ENCODE data around the gene TUBGCP4. TPM values are rescaled to one million over a fixed set of nuclear protein-coding genes. Genes with fewer than 3 reads are reported as not detected.
A peak's percentile ranks its signal among the peaks of the same experiment; 100 is the strongest.

The TUBGCP4 gene
- total and polyA plus RNA-seq, 9 of the 15 experiments (the other 6 are each of a cell fraction or from before 2014, with no cell fraction given): 10.7 to 50.2 (median 29.6) TPM

DNA sequence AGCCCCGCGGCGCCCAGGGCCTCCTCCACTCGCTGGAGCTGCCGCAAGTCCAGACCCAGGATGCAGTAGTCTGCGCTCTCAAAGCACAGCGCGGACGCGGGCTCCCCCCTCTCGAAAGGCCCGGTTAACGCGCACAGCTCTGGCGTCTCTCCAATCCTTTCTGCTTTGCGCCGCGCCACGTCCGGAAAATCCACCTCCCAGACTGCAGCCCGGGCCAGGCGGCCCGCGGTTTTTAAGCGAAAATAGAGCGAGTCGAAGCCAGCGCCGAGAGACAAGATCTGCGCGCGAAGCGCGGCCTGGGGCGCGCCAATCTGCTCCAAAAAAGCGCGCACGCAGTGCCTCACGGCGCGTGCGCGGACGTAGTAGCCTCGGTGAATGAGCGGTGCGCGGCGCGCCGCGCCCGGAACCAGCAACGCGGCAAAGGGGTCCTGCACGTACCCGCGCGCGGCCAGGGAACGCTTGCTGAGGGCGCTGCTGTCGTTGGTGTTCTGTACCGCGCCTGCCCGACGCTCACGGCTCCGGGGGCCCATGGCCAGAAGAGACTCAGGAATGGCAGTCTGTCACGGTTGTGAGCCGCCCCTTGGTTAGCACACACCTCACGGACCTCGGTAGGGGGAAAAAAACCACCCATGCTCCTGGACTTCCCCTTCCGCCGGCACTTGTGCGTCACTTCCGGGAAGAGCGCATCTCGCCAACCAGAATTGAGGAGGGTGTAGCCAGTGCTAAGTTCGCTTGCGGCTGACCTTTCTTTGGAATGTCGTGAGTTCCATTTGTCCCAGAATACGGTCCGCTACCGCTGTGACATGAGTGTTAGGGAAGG is 40.7 kb upstream of the TUBGCP4 start, which contains the start of gene LCMT2 (continued):
- TF ChIP-seq, protein P1, sequence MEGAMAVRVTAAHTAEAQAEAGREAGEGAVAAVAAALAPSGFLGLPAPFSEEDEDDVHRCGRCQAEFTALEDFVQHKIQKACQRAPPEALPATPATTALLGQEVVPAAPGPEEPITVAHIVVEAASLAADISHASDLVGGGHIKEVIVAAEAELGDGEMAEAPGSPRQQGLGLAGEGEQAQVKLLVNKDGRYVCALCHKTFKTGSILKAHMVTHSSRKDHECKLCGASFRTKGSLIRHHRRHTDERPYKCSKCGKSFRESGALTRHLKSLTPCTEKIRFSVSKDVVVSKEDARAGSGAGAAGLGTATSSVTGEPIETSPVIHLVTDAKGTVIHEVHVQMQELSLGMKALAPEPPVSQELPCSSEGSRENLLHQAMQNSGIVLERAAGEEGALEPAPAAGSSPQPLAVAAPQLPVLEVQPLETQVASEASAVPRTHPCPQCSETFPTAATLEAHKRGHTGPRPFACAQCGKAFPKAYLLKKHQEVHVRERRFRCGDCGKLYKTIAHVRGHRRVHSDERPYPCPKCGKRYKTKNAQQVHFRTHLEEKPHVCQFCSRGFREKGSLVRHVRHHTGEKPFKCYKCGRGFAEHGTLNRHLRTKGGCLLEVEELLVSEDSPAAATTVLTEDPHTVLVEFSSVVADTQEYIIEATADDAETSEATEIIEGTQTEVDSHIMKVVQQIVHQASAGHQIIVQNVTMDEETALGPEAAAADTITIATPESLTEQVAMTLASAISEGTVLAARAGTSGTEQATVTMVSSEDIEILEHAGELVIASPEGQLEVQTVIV (CRISPR knock-in tag; IDR thresholded peaks at IDR 0.05; ENCODE audit: borderline replicate concordance): no peak
- no peak for TF ChIP-seq HDGF (IDR thresholded peaks at IDR 0.05)
- no peak for TF ChIP-seq ZNF324 (CRISPR knock-in tag; IDR thresholded peaks at IDR 0.05)
- TF ChIP-seq, protein P2, sequence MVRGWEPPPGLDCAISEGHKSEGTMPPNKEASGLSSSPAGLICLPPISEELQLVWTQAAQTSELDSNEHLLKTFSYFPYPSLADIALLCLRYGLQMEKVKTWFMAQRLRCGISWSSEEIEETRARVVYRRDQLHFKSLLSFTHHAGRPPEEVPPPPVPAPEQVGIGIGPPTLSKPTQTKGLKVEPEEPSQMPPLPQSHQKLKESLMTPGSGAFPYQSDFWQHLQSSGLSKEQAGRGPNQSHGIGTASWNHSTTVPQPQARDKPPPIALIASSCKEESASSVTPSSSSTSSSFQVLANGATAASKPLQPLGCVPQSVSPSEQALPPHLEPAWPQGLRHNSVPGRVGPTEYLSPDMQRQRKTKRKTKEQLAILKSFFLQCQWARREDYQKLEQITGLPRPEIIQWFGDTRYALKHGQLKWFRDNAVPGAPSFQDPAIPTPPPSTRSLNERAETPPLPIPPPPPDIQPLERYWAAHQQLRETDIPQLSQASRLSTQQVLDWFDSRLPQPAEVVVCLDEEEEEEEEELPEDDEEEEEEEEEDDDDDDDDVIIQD (CRISPR knock-in tag; IDR thresholded peaks at IDR 0.05): no peak
- TF ChIP-seq, protein P3, sequence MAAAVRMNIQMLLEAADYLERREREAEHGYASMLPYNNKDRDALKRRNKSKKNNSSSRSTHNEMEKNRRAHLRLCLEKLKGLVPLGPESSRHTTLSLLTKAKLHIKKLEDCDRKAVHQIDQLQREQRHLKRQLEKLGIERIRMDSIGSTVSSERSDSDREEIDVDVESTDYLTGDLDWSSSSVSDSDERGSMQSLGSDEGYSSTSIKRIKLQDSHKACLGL (CRISPR knock-in tag; IDR thresholded peaks at IDR 0.05; ENCODE audit: borderline replicate concordance, poor library complexity, severe bottlenecking): no peak
- no peak for TF ChIP-seq MTF1 (CRISPR knock-in tag; IDR thresholded peaks at IDR 0.05; ENCODE audit: borderline replicate concordance)
- TF ChIP-seq KDM5B (IDR thresholded peaks at IDR 0.05; ENCODE audit: insufficient replicate concordance, low read depth, low read length): peak; percentile 85
- TF ChIP-seq, protein P4, sequence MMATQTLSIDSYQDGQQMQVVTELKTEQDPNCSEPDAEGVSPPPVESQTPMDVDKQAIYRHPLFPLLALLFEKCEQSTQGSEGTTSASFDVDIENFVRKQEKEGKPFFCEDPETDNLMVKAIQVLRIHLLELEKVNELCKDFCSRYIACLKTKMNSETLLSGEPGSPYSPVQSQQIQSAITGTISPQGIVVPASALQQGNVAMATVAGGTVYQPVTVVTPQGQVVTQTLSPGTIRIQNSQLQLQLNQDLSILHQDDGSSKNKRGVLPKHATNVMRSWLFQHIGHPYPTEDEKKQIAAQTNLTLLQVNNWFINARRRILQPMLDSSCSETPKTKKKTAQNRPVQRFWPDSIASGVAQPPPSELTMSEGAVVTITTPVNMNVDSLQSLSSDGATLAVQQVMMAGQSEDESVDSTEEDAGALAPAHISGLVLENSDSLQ (IDR thresholded peaks at IDR 0.05): peak; percentile 68
- TF ChIP-seq, protein P5, sequence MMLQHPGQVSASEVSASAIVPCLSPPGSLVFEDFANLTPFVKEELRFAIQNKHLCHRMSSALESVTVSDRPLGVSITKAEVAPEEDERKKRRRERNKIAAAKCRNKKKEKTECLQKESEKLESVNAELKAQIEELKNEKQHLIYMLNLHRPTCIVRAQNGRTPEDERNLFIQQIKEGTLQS (IDR thresholded peaks at IDR 0.05): 0 out of 2 replicates have a peak, but pooled peaks have one; percentile 8
- TF ChIP-seq, protein P5 (CRISPR knock-in tag; conservative IDR thresholded peaks at IDR 0.05): no peak
- peak; percentile 75; the same call in 1 of the 2 replicates for TF ChIP-seq KLF6 (CRISPR knock-in tag; IDR thresholded peaks at IDR 0.05; ENCODE audit: borderline replicate concordance)
- peak; percentile 79 for TF ChIP-seq ZNF282 (CRISPR knock-in tag; IDR thresholded peaks at IDR 0.05)
- peak; percentile 46 for TF ChIP-seq FOSL1 (tag; conservative IDR thresholded peaks at IDR 0.05)
- no peak for TF ChIP-seq SNRNP70 (optimal IDR thresholded peaks at IDR 0.05; ENCODE audit: low read depth, low read length)
- no peak for TF ChIP-seq BACH1 (tag; IDR thresholded peaks at IDR 0.05)
- no peak for TF ChIP-seq HDAC6 (IDR thresholded peaks at IDR 0.05; ENCODE audit: low read depth, low read length)
- 0 out of 2 replicates have a peak, but pooled peaks have one; percentile 18 for TF ChIP-seq CBX1 (IDR thresholded peaks at IDR 0.05; ENCODE audit: low read depth)
- 0 out of 2 replicates have a peak, but pooled peaks have one; percentile 19 for TF ChIP-seq TARDBP (IDR thresholded peaks at IDR 0.05)

Measured in K562 (cell line).